Occipital lobe (tissue), 2 donors: ENCODE results near the gene USP15. TPM values are rescaled to one million over a fixed set of nuclear protein-coding genes. Genes with fewer than 3 reads are reported as not detected.
A peak's percentile ranks its signal among the peaks of the same experiment; 100 is the strongest.
"Not testable (repeated sequence)": the region's sequence is repeated elsewhere in the genome, so short reads cannot be mapped to it uniquely, and the experiment has no call there.

Source experiments
- DNase-seq: peaks from one replicate; lab custom pipeline; 2025; lab: John Stamatoyannopoulos, UW
- total RNA-seq: library from RNA; depleted of rRNA; stranded (reverse); fragments of >200 nt; gene quantifications from one replicate; pipeline ENCODE4 v1.2.3, GENCODE V29; 2014

USP15 gene
- total RNA-seq, 1 donor from 2014 or later: 160 TPM

- not testable (repeated sequence) for DNase-seq
These were observed 108.4 kb downstream of the USP15 start for GRCh38 chr12:62368430-62369223.

- no peak for DNase-seq
These were observed 110.0 kb downstream of the USP15 start for GRCh38 chr12:62370189-62370588.

- no peak for DNase-seq
These were observed 111.5 kb downstream of the USP15 start for GRCh38 chr12:62371661-62372060.

- no peak for DNase-seq
These were observed 111.9 kb downstream of the USP15 start for GRCh38 chr12:62372134-62372533.

GRCh38 chr12:62372825-62373224 lies 112.6 kb downstream of the USP15 start:
- DNase-seq: no peak

GRCh38 chr12:62375603-62376002 lies 115.4 kb downstream of the USP15 start:
- DNase-seq: no peak

GRCh38 chr12:62379026-62379722 lies 119.0 kb downstream of the USP15 start:
- DNase-seq: no peak

GRCh38 chr12:62379723-62380045 lies 119.5 kb downstream of the USP15 start:
- no peak for DNase-seq

- DNase-seq: no peak
These were observed 122.3 kb downstream of the USP15 start for GRCh38 chr12:62382526-62382925.

GRCh38 chr12:62396750-62397149 lies 136.5 kb downstream of the USP15 start:
- no peak for DNase-seq

GRCh38 chr12:62400135-62400534 lies 139.9 kb downstream of the USP15 start:
- no peak for DNase-seq

- DNase-seq: no peak
These were observed 141.4 kb downstream of the USP15 start for GRCh38 chr12:62401631-62402030.

GRCh38 chr12:62403031-62403430 lies 142.8 kb downstream of the USP15 start:
- DNase-seq: no peak

GRCh38 chr12:62407587-62407986 lies 147.4 kb downstream of the USP15 start:
- no peak for DNase-seq

- DNase-seq: no peak
These were observed 148.9 kb downstream of the USP15 start for GRCh38 chr12:62409068-62409467.

- DNase-seq: no peak
These were observed 154.0 kb downstream of the USP15 start for GRCh38 chr12:62414180-62414579.

GRCh38 chr12:62426089-62426488 lies 165.9 kb downstream of the USP15 start:
- no peak for DNase-seq

GRCh38 chr12:62429457-62429856 lies 169.3 kb downstream of the USP15 start:
- DNase-seq: no peak

- DNase-seq: no peak
These were observed 174.5 kb downstream of the USP15 start for GRCh38 chr12:62434494-62435302.

GRCh38 chr12:62435303-62436163 lies 175.3 kb downstream of the USP15 start:
- DNase-seq: peak; percentile 32

- DNase-seq: no peak
These were observed 175.9 kb downstream of the USP15 start for GRCh38 chr12:62436164-62436503.
